NCI-H524 treated with DMSO at 0.1 percent for 48 hours (cell line): ENCODE data around the gene S100A8.

Source experiments
- DNase-seq: peaks from one replicate; lab custom pipeline; 2025; lab: John Stamatoyannopoulos, UW

S100A8 gene

GRCh38 chr1:153392822-153393221, 1.9 kb upstream of the S100A8 start:
- DNase-seq, result no peak

- no peak for DNase-seq
Observed at GRCh38 chr1:153392258-153392657, 1.4 kb upstream of the S100A8 start.

- no peak for DNase-seq
Observed at GRCh38 chr1:153389973-153390879, 647 bp downstream of the S100A8 start.

GRCh38 chr1:153389401-153389800, 1.5 kb downstream of the S100A8 start:
- DNase-seq, result no peak

- no peak for DNase-seq
Observed at GRCh38 chr1:153387785-153388184, 3.1 kb downstream of the S100A8 start.

- no peak for DNase-seq
Observed at GRCh38 chr1:153387001-153387400, 3.9 kb downstream of the S100A8 start.

GRCh38 chr1:153386500-153386901, 4.4 kb downstream of the S100A8 start:
- DNase-seq, result peak; percentile 15

- no peak for DNase-seq
Observed at GRCh38 chr1:153384958-153385580, 5.8 kb downstream of the S100A8 start.

- DNase-seq, result no peak
Observed at GRCh38 chr1:153380711-153381110, 10.2 kb downstream of the S100A8 start.

GRCh38 chr1:153379591-153379990, 11.3 kb downstream of the S100A8 start:
- no peak for DNase-seq

GRCh38 chr1:153375511-153375910, 15.4 kb downstream of the S100A8 start, which contains the start of gene S100A12:
TSS of gene S100A12 (minus strand) at chr1:153375621. CDS start at chr1:153374592, 1,029 bp downstream.
- DNase-seq, result no peak

GRCh38 chr1:153374071-153374470, 16.8 kb downstream of the S100A8 start:
- DNase-seq, result no peak

GRCh38 chr1:153372571-153372970, 18.3 kb downstream of the S100A8 start:
- DNase-seq, result no peak

- DNase-seq, result no peak
Observed at GRCh38 chr1:153371231-153371630, 19.6 kb downstream of the S100A8 start.

GRCh38 chr1:153370146-153370545, 20.7 kb downstream of the S100A8 start:
- no peak for DNase-seq

- DNase-seq, result no peak
Observed at GRCh38 chr1:153368495-153368894, 22.4 kb downstream of the S100A8 start.

GRCh38 chr1:153367090-153367489, 23.8 kb downstream of the S100A8 start:
- no peak for DNase-seq

- DNase-seq, result no peak
Observed at GRCh38 chr1:153366261-153366660, 24.6 kb downstream of the S100A8 start.

GRCh38 chr1:153365696-153366095, 25.2 kb downstream of the S100A8 start:
- DNase-seq, result no peak

GRCh38 chr1:153364766-153365666, 25.9 kb downstream of the S100A8 start:
- DNase-seq, result no peak

GRCh38 chr1:153364156-153364555, 26.7 kb downstream of the S100A8 start:
- no peak for DNase-seq

- no peak for DNase-seq
Observed at GRCh38 chr1:153363641-153364040, 27.2 kb downstream of the S100A8 start.
